Smooth muscle cell (in vitro differentiated cells): ENCODE measurements around the gene CELF6. TPM values are rescaled to one million over a fixed set of nuclear protein-coding genes. Genes with fewer than 3 reads are reported as not detected.

Experiments
- DNase-seq: peaks from one replicate; lab custom pipeline; 2025; ENCODE audit not compliant: unreplicated experiment; lab: John Stamatoyannopoulos, UW
- H2AFZ ChIP-seq: fragments of 200-600 bp; sonication (generic); 2 replicates; pipeline ENCODE4 v1.6.0; 2016; ENCODE audit warnings: antibody characterized with exemption, low read depth, mild to moderate bottlenecking
- H3F3A ChIP-seq: fragments of 200-600 bp; sonication (generic); 2 replicates; pipeline ENCODE4 v1.6.0; 2017; ENCODE audit warnings: antibody characterized with exemption, low read depth
- H3K27ac ChIP-seq: fragments of 200-600 bp; sonication (generic); 2 replicates; pipeline ENCODE4 v1.5.1; 2016; ENCODE audit warnings: low read depth, mild to moderate bottlenecking
- H3K27me3 ChIP-seq: fragments of 200-600 bp; sonication (generic); 2 replicates; pipeline ENCODE4 v1.6.1; 2016; ENCODE audit warnings: low read depth, mild to moderate bottlenecking
- H3K36me3 ChIP-seq: fragments of 200-600 bp; sonication (generic); 2 replicates; pipeline ENCODE4 v1.5.1; 2016; ENCODE audit warnings: low read depth
- H3K4me1 ChIP-seq: fragments of 200-600 bp; sonication (generic); 2 replicates; pipeline ENCODE4 v1.5.1; 2016; ENCODE audit warnings: low read depth
- H3K4me2 ChIP-seq: fragments of 200-600 bp; sonication (generic); 2 replicates; pipeline ENCODE4 v1.6.0; 2016; ENCODE audit warnings: mild to moderate bottlenecking
- H3K4me3 ChIP-seq: fragments of 200-600 bp; sonication (generic); 2 replicates; pipeline ENCODE4 v1.5.1; 2016; ENCODE audit warnings: mild to moderate bottlenecking
- H3K79me2 ChIP-seq: fragments of 200-600 bp; sonication (generic); 2 replicates; pipeline ENCODE4 v1.6.0; 2016; ENCODE audit warnings: low read depth, mild to moderate bottlenecking
- H3K9ac ChIP-seq: fragments of 200-600 bp; sonication (generic); 2 replicates; pipeline ENCODE4 v1.6.0; 2016; ENCODE audit warnings: low read depth
- H3K9me3 ChIP-seq: fragments of 200-600 bp; sonication (generic); replicated peaks from 2 replicates; pipeline ENCODE4 v1.5.1; 2016; ENCODE audit warnings: low read depth
- H4K20me1 ChIP-seq: fragments of 200-600 bp; sonication (generic); 2 replicates; pipeline ENCODE4 v1.6.0; 2016; ENCODE audit warnings: low read depth
- WGBS: methylation state at CpG from one replicate; pipeline ENCODE4 v1.1.7; 2016; ENCODE audit warnings: low lambda C conversion rate; 5-methylcytosine and 5-hydroxymethylcytosine counted together
- polyA plus RNA-seq: library from polyadenylated mRNA; unstranded; fragments of >200 nt; fragmentation: Nextera tagmentation; extraction: Ambion mirVana; gene quantifications from 2 replicates; pipeline ENCODE4 v1.2.1, GENCODE V29; 2016
- total RNA-seq: library from RNA; depleted of rRNA; stranded (reverse); fragments of >200 nt; gene quantifications from 2 replicates; pipeline ENCODE4 v1.2.3, GENCODE V29; 2014
- TF ChIP-seq, protein P1 (sequence below): fragments of 200-600 bp; sonication (generic); IDR thresholded peaks from 2 replicates; pipeline ENCODE4 v1.5.1; 2017; ENCODE audit warnings: borderline replicate concordance, mild to moderate bottlenecking, antibody characterized with exemption; ENCODE audit not compliant: insufficient read depth, poor library complexity, severe bottlenecking

The CELF6 gene
- total and polyA plus RNA-seq, 2 experiments from 2014 or later = 0.43 to 1.9 TPM

DNA sequence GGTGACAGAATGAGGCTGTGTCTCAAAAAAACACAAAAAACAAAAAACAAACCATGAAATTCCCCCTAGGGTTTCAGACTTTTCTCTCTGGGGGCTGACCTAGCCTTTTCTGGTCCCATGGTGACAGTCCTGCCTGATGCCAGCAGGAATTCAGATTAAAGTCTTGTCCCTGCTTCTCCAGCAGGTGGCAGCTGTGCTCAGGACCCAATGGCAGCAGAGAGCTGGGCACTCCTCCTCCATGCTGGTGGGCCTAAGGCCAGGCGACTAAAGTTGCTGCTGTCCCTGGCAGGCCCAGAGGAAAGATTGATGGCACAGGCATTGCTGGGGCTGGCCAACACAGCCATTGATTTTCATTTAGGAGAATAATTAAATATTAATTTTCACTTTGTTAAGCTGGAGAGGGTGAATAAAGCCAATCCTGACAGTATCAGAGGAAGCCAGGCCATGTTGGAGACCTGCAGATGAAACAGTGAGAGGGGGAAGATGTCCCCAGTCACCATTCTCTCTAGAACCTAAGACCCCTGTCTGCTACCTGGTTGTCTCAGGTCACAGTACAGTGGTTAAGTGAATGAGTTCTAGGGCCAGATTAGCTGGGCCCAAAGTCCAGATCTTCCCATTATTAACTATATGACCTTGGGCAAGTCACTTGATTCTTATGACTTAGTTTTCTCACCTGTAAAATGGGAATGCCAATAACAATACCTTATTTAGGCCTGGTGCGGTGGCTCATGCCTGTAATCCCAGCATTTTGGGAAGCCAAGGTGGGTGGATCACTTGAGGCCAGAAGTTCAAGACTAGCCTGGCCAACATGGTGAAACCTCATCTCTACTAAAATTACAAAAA lies 7.1 kb downstream of the CELF6 start:
- Histone ChIP-seq H3K9ac (no peak overlapping the region), H3K4me1 (no peaks in the 10 kb centered on the region), H3K4me3 (no peak overlapping the region), H4K20me1 (no peaks in the 10 kb centered on the region), H3F3A (no peaks in the 10 kb centered on the region), H2AFZ (no peak overlapping the region), H3K36me3 (no peaks in the 10 kb centered on the region), H3K27ac (no peak overlapping the region), H3K4me2 (no peak overlapping the region), H3K27me3 (no peaks in the 10 kb centered on the region), H3K9me3 (no peaks in the 10 kb centered on the region), H3K79me2 (no peaks in the 10 kb centered on the region)
- TF ChIP-seq, protein P1, sequence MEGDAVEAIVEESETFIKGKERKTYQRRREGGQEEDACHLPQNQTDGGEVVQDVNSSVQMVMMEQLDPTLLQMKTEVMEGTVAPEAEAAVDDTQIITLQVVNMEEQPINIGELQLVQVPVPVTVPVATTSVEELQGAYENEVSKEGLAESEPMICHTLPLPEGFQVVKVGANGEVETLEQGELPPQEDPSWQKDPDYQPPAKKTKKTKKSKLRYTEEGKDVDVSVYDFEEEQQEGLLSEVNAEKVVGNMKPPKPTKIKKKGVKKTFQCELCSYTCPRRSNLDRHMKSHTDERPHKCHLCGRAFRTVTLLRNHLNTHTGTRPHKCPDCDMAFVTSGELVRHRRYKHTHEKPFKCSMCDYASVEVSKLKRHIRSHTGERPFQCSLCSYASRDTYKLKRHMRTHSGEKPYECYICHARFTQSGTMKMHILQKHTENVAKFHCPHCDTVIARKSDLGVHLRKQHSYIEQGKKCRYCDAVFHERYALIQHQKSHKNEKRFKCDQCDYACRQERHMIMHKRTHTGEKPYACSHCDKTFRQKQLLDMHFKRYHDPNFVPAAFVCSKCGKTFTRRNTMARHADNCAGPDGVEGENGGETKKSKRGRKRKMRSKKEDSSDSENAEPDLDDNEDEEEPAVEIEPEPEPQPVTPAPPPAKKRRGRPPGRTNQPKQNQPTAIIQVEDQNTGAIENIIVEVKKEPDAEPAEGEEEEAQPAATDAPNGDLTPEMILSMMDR = peak; percentile 72
- WGBS = 56% methylated on average over 2 of the region's 2 CpGs
- DNase-seq = no peak

DNA sequence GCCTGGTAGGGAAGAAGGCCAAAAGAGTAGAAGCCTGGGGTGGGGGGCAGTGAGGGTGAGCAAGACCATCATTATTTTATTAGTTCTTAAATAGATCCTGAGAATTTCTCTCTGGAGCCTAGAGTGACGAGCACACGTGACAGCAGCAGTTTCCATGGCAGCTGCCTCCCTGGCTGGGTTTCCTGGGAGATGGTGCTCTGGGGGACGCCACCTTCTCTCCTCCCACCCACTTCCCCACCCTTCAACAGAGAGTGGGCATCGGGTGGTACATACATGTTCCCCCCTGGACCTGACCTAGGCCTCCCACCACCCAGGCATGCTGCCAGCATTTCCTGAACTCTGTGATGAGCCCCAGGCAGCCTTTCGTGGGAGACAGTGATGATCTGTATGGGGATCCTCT lies 12.9 kb downstream of the CELF6 start:
- H3K79me2 ChIP-seq = no peaks in the 10 kb centered on the region
- TF ChIP-seq, protein P1 = no peak
- 68% methylated on average over 5 of the region's 5 CpGs for WGBS

DNA sequence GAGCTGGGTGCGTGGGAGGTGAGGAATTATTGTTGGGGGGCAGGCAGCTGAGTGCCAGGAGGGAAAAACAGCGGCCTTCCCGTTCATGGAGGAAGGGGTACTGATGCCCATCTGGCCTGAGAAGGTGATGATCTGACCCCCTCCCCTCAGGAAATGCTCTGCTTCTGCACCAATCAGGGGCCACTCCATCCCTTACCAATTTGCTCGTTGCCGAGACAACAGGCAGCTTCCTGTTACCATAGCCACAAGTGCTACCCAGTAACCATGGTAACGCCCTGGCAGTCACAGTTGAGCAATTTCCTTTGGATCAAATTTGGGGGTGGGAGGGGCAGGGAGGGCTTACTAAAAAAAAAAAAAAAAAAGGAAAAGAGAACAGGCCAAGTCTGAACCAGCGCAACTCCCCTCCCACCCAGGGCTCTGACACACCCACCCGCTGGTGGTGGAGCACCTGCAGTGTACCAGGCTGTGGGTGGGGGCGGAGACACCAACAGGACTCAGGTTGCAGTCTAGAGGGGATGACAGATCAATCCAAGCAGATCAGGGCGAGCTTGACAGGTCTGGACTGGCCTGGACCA lies 13.7 kb downstream of the CELF6 start:
- no peaks in the 10 kb centered on the region for H3K4me1 ChIP-seq
- H3K27me3 ChIP-seq = peaks cover 3% of the 10 kb centered on the region
- DNase-seq = no peak
- H3K79me2 ChIP-seq = no peaks in the 10 kb centered on the region
- no peak overlapping the region for H2AFZ ChIP-seq
- H4K20me1 ChIP-seq = no peaks in the 10 kb centered on the region
- H3K4me2 ChIP-seq = no peak overlapping the region
- TF ChIP-seq, protein P1 = no peak
- H3K4me3 ChIP-seq = no peak overlapping the region
- WGBS = 73% methylated on average over 10 of the region's 10 CpGs
- no peaks in the 10 kb centered on the region for H3K36me3 ChIP-seq
- H3K27ac ChIP-seq = no peak overlapping the region
- H3K9ac ChIP-seq = no peak overlapping the region
- no peaks in the 10 kb centered on the region for H3K9me3 ChIP-seq
- H3F3A ChIP-seq = no peaks in the 10 kb centered on the region

More for the DNA sequence above, 12.9 kb downstream of the CELF6 start:
- DNase-seq = no peak
- no peak overlapping the region for H3K4me2 ChIP-seq
- no peaks in the 10 kb centered on the region for H3K4me1 ChIP-seq
- H4K20me1 ChIP-seq = no peaks in the 10 kb centered on the region
- no peak overlapping the region for H3K9ac ChIP-seq
- H3K9me3 ChIP-seq = no peaks in the 10 kb centered on the region
- no peaks in the 10 kb centered on the region for H3K36me3 ChIP-seq
- peaks cover 3% of the 10 kb centered on the region for H3K27me3 ChIP-seq
- H2AFZ ChIP-seq = no peak overlapping the region
- no peaks in the 10 kb centered on the region for H3F3A ChIP-seq
- no peak overlapping the region for H3K4me3 ChIP-seq
- H3K27ac ChIP-seq = no peak overlapping the region
